Common myeloid progenitor, CD34-positive (primary cell): Measurements from ENCODE around the gene STKLD1.

Experiments used
- CTCF ChIA-PET: fragments of 350-600 bp; sonication (Branson Sonifier 250); formaldehyde crosslinking; loops from one replicate; lab custom pipeline; 2021; ENCODE audit warnings: antibody characterized with exemption; lab: Charles Lee
- POLR2A ChIA-PET: fragments of 350-600 bp; sonication (Branson Sonifier 250); formaldehyde crosslinking; loops from one replicate; lab custom pipeline; 2021; ENCODE audit warnings: antibody characterized with exemption; lab: Charles Lee
- DNase-seq, 3 donors: peaks; one replicate each; pipeline versions ENCODE4 v3.0.0 to v3.0.0-alpha.2; 2013
- H3K27ac ChIP-seq, 2 experiments: 1 replicate in 1 of 2; 2 replicates in 1 of 2; pipeline ENCODE4 v1.7.0; 2013; ENCODE audit warnings: inconsistent platforms in 2 of 2, low read length in 2 of 2, mild to moderate bottlenecking in 2 of 2, low read depth in 1 of 2, moderate library complexity in 1 of 2; ENCODE audit not compliant: severe bottlenecking in 2 of 2, insufficient read depth in 1 of 2, poor library complexity in 1 of 2
- H3K27me3 ChIP-seq, 5 experiments: replicated peaks in 2 of 5; 1 replicate in 3 of 5; 2 replicates in 2 of 5; pipeline versions ENCODE4 v1.6.1 to v1.7.0; 2013; ENCODE audit warnings: low read length in 4 of 5, mild to moderate bottlenecking in 2 of 5, moderate library complexity in 2 of 5, inconsistent platforms in 1 of 5; ENCODE audit not compliant: insufficient read depth in 5 of 5, control insufficient read depth in 4 of 5
- H3K36me3 ChIP-seq, 4 experiments: 1 replicate in 2 of 4; 2 replicates in 2 of 4; pipeline versions ENCODE4 v1.6.1 to v1.7.0; 2013; ENCODE audit warnings: low read length in 3 of 4, control low read depth in 1 of 4, mild to moderate bottlenecking in 1 of 4; ENCODE audit not compliant: control insufficient read depth in 4 of 4, insufficient read depth in 4 of 4
- H3K4me1 ChIP-seq, 4 experiments: 1 replicate in 3 of 4; 2 replicates in 1 of 4; pipeline versions ENCODE4 v1.6.1 to v1.7.1; 2013; ENCODE audit warnings: low read length in 3 of 4, mild to moderate bottlenecking in 3 of 4, control low read depth in 1 of 4, inconsistent platforms in 1 of 4, moderate library complexity in 1 of 4; ENCODE audit not compliant: control insufficient read depth in 4 of 4, insufficient read depth in 4 of 4; ENCODE audit errors: control extremely low read depth in 1 of 4
- H3K4me3 ChIP-seq, 7 experiments: 1 replicate in 4 of 7; 2 replicates in 3 of 7; pipeline versions ENCODE4 v1.5.1 to v1.7.0; 2013; ENCODE audit warnings: mild to moderate bottlenecking in 7 of 7, low read length in 6 of 7, moderate library complexity in 6 of 7, inconsistent platforms in 2 of 7, low read depth in 2 of 7, control low read depth in 1 of 7; ENCODE audit not compliant: insufficient read depth in 4 of 7, control insufficient read depth in 1 of 7; ENCODE audit errors: extremely low read depth in 1 of 7
- H3K9me3 ChIP-seq, 5 experiments: 1 replicate in 4 of 5; 2 replicates in 1 of 5; pipeline versions ENCODE4 v1.6.1 to v1.7.1; 2013; ENCODE audit warnings: low read length in 4 of 5, mild to moderate bottlenecking in 2 of 5, inconsistent platforms in 1 of 5, low read depth in 1 of 5, moderate library complexity in 1 of 5; ENCODE audit not compliant: control insufficient read depth in 4 of 5, insufficient read depth in 2 of 5; ENCODE audit errors: control extremely low read depth in 1 of 5
- WGBS: methylation state at CpG from one replicate; pipeline ENCODE4 v1.1.5; 2013; ENCODE audit not compliant: insufficient coverage; 5-methylcytosine and 5-hydroxymethylcytosine counted together

STKLD1 gene

DNA sequence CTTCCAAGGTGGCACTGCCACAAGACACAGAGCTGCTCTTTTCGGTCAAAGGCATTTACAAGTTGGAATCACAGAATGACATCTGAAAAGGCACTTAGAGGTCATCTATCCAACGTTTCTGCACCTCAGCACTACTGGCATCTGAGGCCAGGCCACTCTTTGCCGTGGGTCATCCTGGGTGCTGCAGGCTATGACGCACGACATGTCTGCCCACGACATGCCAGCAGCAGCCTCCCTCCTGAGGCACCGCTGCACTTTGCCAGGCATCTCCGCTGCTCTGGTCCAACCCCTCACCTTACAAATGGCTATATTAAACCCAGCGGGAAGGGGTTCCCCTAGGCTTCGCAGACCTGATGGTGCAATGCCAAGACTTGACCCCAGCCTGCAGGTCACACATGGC, 8.4 kb upstream of the STKLD1 start:
- 99% methylated on average over 10 of the region's 10 CpGs for WGBS
- Histone ChIP-seq H3K27me3 (no peaks in the 10 kb centered on the region), H3K9me3 (no peaks in the 10 kb centered on the region), H3K4me3 (no peak overlapping the region), H3K36me3 (peaks cover 14 to 95% (median 54%) of the 10 kb centered on the region in 4 experiments), H3K27ac (no peak overlapping the region), H3K4me1 (peaks cover 2 to 26% (median 22%) of the 10 kb centered on the region in 4 experiments)
- ChIA-PET CTCF (interaction anchor here (1.1 kb wide), 1 partner anchor 180 kb away, joined by 3 read pairs; no protein-coding TSS in a partner anchor), POLR2A (no interaction called here)
- no peak for DNase-seq

DNA sequence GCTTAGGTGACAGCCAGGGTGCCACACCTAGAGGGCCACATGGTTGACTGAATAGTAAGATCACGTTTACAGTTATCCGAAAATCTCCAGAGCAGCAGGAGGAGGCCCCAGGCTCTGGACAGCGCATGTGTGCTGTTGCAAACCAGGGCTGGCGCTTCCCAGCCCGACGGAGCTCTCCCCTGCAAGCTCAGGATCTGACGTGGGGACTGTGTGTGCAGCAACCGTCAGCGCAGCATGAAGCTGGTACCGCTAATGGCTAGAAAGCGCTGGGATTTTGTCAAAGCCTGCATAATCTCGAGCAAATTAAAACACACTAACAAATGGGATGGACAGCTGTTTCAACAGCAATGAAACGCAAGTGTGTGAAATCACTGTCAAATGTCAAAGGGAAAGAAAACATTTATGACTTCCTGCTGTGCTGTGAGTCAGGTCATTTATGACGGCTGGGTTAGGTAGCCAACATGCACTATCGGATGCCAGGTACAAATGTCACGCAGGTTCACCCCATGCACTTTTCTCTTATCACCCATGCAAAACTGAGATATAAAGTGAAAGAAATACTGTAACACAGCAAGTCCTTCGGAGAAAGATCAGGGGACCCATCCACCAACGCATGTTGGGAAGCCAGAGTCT, 7.8 kb upstream of the STKLD1 start:
- H3K36me3 ChIP-seq: peaks cover 14 to 94% (median 51%) of the 10 kb centered on the region in 4 experiments
- 88% methylated on average over 12 of the region's 18 CpGs for WGBS
- no peak for DNase-seq
- H3K27me3 ChIP-seq: no peaks in the 10 kb centered on the region
- ChIA-PET POLR2A (no interaction called here), CTCF (interaction anchor here (1.1 to 7.6 kb wide), 2 partner anchors 10 to 181 kb away, joined by 3 to 75 read pairs; partner anchors contain the start of genes SURF1 and SURF2)
- no peaks in the 10 kb centered on the region for H3K9me3 ChIP-seq
- peaks cover 2 to 27% (median 22%) of the 10 kb centered on the region in 4 experiments for H3K4me1 ChIP-seq
- H3K4me3 ChIP-seq: no peak overlapping the region
- peak overlapping the region in 1 of 2 experiments; percentile 3 for H3K27ac ChIP-seq

DNA sequence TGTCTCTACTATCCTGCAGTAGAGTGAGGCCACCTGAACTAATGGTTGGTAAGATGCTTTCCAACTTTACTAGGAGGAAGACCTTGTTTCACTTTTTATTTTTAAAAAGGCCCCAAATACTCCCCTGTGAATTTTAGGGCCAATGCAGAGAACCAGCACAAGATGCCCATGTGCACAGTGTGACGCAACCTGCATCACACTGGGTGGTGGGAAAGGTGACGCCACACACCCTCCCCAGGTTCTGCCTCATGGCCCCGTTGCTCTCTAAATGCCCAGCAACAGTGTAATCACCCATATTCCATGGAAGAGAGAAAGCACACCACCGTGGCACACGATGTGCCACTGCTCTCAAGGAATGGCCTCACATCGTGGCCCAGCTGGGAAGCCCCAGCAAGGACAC, 6.7 kb upstream of the STKLD1 start:
- Histone ChIP-seq H3K27me3 (no peaks in the 10 kb centered on the region), H3K9me3 (no peaks in the 10 kb centered on the region), H3K36me3 (peaks cover 14 to 84% (median 43%) of the 10 kb centered on the region in 4 experiments), H3K4me1 (peaks cover 2 to 34% (median 28%) of the 10 kb centered on the region in 4 experiments), H3K4me3 (no peak overlapping the region), H3K27ac (peak overlapping the region in 1 of 2 experiments; percentile 5)
- WGBS: 96% methylated on average over 6 of the region's 6 CpGs
- ChIA-PET CTCF (interaction anchor here (7.6 kb wide), 1 partner anchor 12 kb away, joined by 75 read pairs; the partner anchor contains the start of genes SURF1 and SURF2), POLR2A (no interaction called here)
- DNase-seq: no peak

DNA sequence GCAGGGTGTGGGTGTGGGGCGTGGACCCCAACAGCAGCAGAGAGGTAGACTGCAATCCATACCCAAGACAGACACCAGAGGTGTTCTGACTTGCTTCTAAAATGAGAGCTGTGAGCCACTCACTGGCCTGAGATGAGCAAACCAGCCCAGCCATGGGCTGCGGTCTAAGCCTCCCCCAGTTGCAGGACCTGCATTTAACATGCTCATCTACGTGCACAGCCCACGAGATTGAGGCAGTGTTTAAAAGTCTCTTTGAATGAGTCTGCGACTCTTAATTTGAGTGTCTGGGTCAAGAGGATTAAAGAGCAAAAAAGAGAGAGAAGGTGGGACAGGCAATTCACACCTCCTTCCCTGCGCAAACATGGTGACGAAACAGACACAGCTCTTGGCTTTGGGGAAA, 6.2 kb upstream of the STKLD1 start:
- H3K36me3 ChIP-seq: peaks cover 14 to 82% (median 41%) of the 10 kb centered on the region in 4 experiments
- WGBS: 99% methylated on average over 7 of the region's 7 CpGs
- H3K27ac ChIP-seq: peak overlapping the region in 1 of 2 experiments; percentile 5
- no peaks in the 10 kb centered on the region for H3K27me3 ChIP-seq
- DNase-seq: no peak
- no peak overlapping the region for H3K4me3 ChIP-seq
- H3K9me3 ChIP-seq: no peaks in the 10 kb centered on the region
- peaks cover 5 to 39% (median 33%) of the 10 kb centered on the region in 4 experiments for H3K4me1 ChIP-seq
- ChIA-PET POLR2A (no interaction called here), CTCF (interaction anchor here (7.6 kb wide), 1 partner anchor 12 kb away, joined by 75 read pairs; the partner anchor contains the start of genes SURF1 and SURF2)

DNA sequence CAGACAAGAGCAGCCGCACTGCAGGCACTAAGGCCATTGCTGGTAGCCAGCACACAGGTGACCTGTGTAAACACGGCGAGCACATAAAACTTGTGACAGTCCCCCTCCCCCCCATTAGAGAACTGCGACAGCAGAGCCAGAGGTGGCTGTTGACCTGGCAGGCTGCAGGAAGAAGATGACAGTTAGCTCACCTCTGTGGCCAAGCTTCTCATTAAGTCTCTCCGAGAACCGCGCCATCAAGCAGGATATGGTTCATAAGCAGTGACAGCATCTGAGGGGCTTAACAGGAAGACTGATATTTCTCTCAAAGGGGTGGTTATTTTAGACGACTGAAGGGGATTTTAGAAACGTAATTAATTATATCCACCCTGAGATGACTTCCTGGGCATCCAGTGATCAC, 5.5 kb upstream of the STKLD1 start:
- no peak for DNase-seq
- Histone ChIP-seq H3K4me3 (peak overlapping the region in 1 of 7 experiments; percentile 8), H3K36me3 (peaks cover 12 to 74% (median 35%) of the 10 kb centered on the region in 4 experiments), H3K27me3 (no peaks in the 10 kb centered on the region), H3K27ac (peak overlapping the region in 1 of 2 experiments; percentile 41), H3K9me3 (no peaks in the 10 kb centered on the region), H3K4me1 (peaks cover 8 to 43% (median 36%) of the 10 kb centered on the region in 4 experiments)
- POLR2A ChIA-PET: interaction anchor here (1.1 to 1.9 kb wide), 2 partner anchors 11 to 22 kb away, joined by 5 to 7 read pairs; partner anchors contain the start of genes MED22 and RPL7A
- 69% methylated on average over 7 of the region's 9 CpGs for WGBS
- CTCF ChIA-PET: interaction anchor here (0.7 to 7.6 kb wide), 10 partner anchors 8 to 190 kb away, joined by 3 to 75 read pairs (median 5); partner anchors contain the start of genes RPL7A, SURF1 and SURF2

DNA sequence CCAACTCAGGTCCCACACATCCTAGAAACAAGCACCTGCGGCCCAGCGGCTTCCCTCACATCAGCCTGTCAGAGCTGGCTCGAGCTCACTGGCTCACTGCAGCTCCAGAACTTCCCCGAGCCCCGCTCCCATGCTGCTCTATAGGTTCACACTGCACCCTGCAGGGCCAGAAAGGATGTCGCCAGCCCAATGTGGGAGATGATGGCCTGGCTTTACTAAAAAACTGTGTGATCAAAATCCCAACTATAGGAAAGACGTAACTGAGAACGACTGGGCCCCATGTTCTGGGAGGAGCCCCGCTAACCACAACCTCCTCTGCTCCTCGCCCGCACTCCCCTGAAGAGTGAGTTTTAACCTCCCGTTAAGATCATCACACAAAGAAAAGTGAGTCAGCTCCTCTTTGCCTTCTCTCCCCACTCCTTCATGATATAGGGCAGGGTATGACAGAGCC, 4.9 kb upstream of the STKLD1 start:
- Histone ChIP-seq H3K4me3 (peak overlapping the region in 1 of 7 experiments; percentile 8), H3K27ac (peak overlapping the region in 1 of 2 experiments; percentile 41), H3K27me3 (no peaks in the 10 kb centered on the region), H3K36me3 (peaks cover 7 to 68% (median 29%) of the 10 kb centered on the region in 4 experiments), H3K4me1 (peaks cover 8 to 44% (median 38%) of the 10 kb centered on the region in 4 experiments), H3K9me3 (no peaks in the 10 kb centered on the region)
- 25% methylated on average over 12 of the region's 12 CpGs for WGBS
- ChIA-PET POLR2A (interaction anchor here (1.1 to 1.9 kb wide), 2 partner anchors 12 to 23 kb away, joined by 5 to 7 read pairs; partner anchors contain the start of genes MED22 and RPL7A), CTCF (interaction anchor here (0.7 to 7.6 kb wide), 12 partner anchors 8 to 191 kb away, joined by 3 to 75 read pairs (median 4); partner anchors contain the start of genes RPL7A, SURF1 and SURF2)
- peak; percentile 43 to 70 (median 54) for DNase-seq
